Measurements from ENCODE around the gene PPP4R2. TPM values are rescaled to one million over a fixed set of nuclear protein-coding genes. Genes with fewer than 3 reads are reported as not detected.

The PPP4R2 gene
- polyA plus RNA-seq (2013): 40.2 and 42.6 TPM in 2 replicates

GRCh38 chr3:72996473-72997333, at the start of gene PPP4R2:
Gene PPP4R2 (plus strand): TSS chr3:72996811. CDS start chr3:72997038, 227 bp downstream.
- no CpG with 5 or more reads among the region's 75 CpGs for WGBS (ENCODE audit: extremely low coverage, insufficient coverage, insufficient read length)

GRCh38 chr3:72947715-72948490, 48.7 kb upstream of the PPP4R2 start:
- H3K27ac ChIP-seq (ENCODE audit: low read depth, low read length): no peak overlapping the region
- WGBS (ENCODE audit: extremely low coverage, insufficient coverage, insufficient read length): no CpG with 5 or more reads among the region's 8 CpGs
- H3K36me3 ChIP-seq (ENCODE audit: control insufficient read depth in 1 of 2, insufficient read depth in 2 of 2, low read length in 2 of 2): no peaks in the 10 kb centered on the region
- H3K18ac ChIP-seq (ENCODE audit: low read length): no peak overlapping the region
- no peak overlapping the region for H2AK5ac ChIP-seq (ENCODE audit: low read length)
- no peaks in the 10 kb centered on the region for H3K9me3 ChIP-seq (ENCODE audit: insufficient read depth, low read depth, low read length)
- H3K27me3 ChIP-seq (ENCODE audit: insufficient read depth, low read length): no peaks in the 10 kb centered on the region
- no peak overlapping the region for H2BK5ac ChIP-seq (ENCODE audit: low read depth, low read length, poor library complexity)
- no peak overlapping the region for H3K9ac ChIP-seq (ENCODE audit: low read length)
- no peak overlapping the region for H3K4me3 ChIP-seq (ENCODE audit: low read depth, low read length)
- no peak overlapping the region for H4K91ac ChIP-seq (ENCODE audit: low read depth, low read length)
- H2BK120ac ChIP-seq (ENCODE audit: insufficient read depth, low read length, poor library complexity): no peak overlapping the region
- H3K4me1 ChIP-seq (ENCODE audit: control insufficient read depth in 1 of 2, insufficient read depth in 2 of 2, low read length in 2 of 2): peaks cover 5 to 7% of the 10 kb centered on the region in 2 experiments
- H2BK12ac ChIP-seq (ENCODE audit: low read length): no peak overlapping the region
- H4K12ac ChIP-seq (ENCODE audit: low read depth, low read length): no peak overlapping the region
- H3K79me1 ChIP-seq (ENCODE audit: low read length): no peaks in the 10 kb centered on the region
- H3K4me2 ChIP-seq (ENCODE audit: low read length): no peak overlapping the region
- H4K8ac ChIP-seq (ENCODE audit: low read depth, low read length): no peak overlapping the region
- no peak overlapping the region for H3K14ac ChIP-seq (ENCODE audit: low read length)
- no peak for DNase-seq
- H3K4ac ChIP-seq (ENCODE audit: low read depth, low read length): no peak overlapping the region
- no peak overlapping the region for H2AFZ ChIP-seq (ENCODE audit: insufficient read depth, low read length, poor library complexity)
- no peak overlapping the region for H3K23ac ChIP-seq (ENCODE audit: low read length)
- no peaks in the 10 kb centered on the region for H3K79me2 ChIP-seq (ENCODE audit: control insufficient read depth, insufficient read depth, low read length, poor library complexity)

More at GRCh38 chr3:72996473-72997333, at the start of gene PPP4R2:
- Histone ChIP-seq H3K23ac (ENCODE audit: low read length) (no peak within 1 kb of the TSS), H2BK12ac (ENCODE audit: low read length) (peak within 1 kb of the TSS; percentile 59), H2BK120ac (ENCODE audit: insufficient read depth, low read length, poor library complexity) (peak within 1 kb of the TSS; percentile 96), H3K4me1 (ENCODE audit: control insufficient read depth in 1 of 2, insufficient read depth in 2 of 2, low read length in 2 of 2) (peaks cover 4 to 9% of the 10 kb centered on the region in 2 experiments), H3K27ac (ENCODE audit: low read depth, low read length) (peak within 1 kb of the TSS; percentile 99), H2BK5ac (ENCODE audit: low read depth, low read length, poor library complexity) (peak within 1 kb of the TSS; percentile 99), H3K4ac (ENCODE audit: low read depth, low read length) (peak within 1 kb of the TSS; percentile 92), H3K4me3 (ENCODE audit: low read depth, low read length) (peak within 1 kb of the TSS; percentile 93), H3K79me1 (ENCODE audit: low read length) (peaks cover 13% of the 10 kb centered on the region), H4K91ac (ENCODE audit: low read depth, low read length) (peak within 1 kb of the TSS; percentile 96), H3K9ac (ENCODE audit: low read length) (peak within 1 kb of the TSS; percentile 95), H2AFZ (ENCODE audit: insufficient read depth, low read length, poor library complexity) (peak within 1 kb of the TSS; percentile 96), H3K18ac (ENCODE audit: low read length) (peak within 1 kb of the TSS; percentile 97), H4K8ac (ENCODE audit: low read depth, low read length) (peak within 1 kb of the TSS; percentile 97), H3K14ac (ENCODE audit: low read length) (peak within 1 kb of the TSS; percentile 99), H4K12ac (ENCODE audit: low read depth, low read length) (peak within 1 kb of the TSS; percentile 92), H3K79me2 (ENCODE audit: control insufficient read depth, insufficient read depth, low read length, poor library complexity) (peaks cover 15% of the 10 kb centered on the region), H3K36me3 (ENCODE audit: control insufficient read depth in 1 of 2, insufficient read depth in 2 of 2, low read length in 2 of 2) (peaks cover 6 to 7% of the 10 kb centered on the region in 2 experiments), H3K27me3 (ENCODE audit: insufficient read depth, low read length) (no peaks in the 10 kb centered on the region), H3K4me2 (ENCODE audit: low read length) (peak within 1 kb of the TSS; percentile 70), H2AK5ac (ENCODE audit: low read length) (peak within 1 kb of the TSS; percentile 91), H3K9me3 (ENCODE audit: insufficient read depth, low read depth, low read length) (no peaks in the 10 kb centered on the region)
- DNase-seq: peak; percentile 93 to 97

- no CpG with 5 or more reads among the region's 4 CpGs for WGBS (ENCODE audit: extremely low coverage, insufficient coverage, insufficient read length)
These were observed 47.6 kb upstream of the PPP4R2 start for GRCh38 chr3:72949016-72949415.

DNA sequence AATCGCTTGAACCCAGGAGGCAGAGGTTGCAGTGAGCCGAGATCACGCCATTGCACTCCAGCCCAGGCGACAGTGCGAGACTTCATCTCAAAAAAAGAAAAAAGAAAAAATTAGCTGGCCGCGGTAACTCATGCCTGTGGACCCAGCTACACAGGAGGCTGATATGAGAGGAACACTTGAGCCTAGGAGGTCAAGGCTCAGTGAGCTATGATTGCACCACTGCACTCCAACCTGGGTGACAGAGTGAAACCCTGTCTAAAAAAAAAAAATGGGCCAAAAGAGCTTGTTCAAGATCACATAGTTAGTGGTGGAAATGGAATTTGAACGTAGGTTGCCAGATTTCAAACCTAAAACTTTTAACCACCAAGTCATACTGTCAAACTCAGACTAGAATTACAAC, 46.2 kb upstream of the PPP4R2 start:
- Histone ChIP-seq H3K18ac (ENCODE audit: low read length) (no peak overlapping the region), H3K4me2 (ENCODE audit: low read length) (no peak overlapping the region), H3K9me3 (ENCODE audit: insufficient read depth, low read depth, low read length) (no peaks in the 10 kb centered on the region), H3K79me2 (ENCODE audit: control insufficient read depth, insufficient read depth, low read length, poor library complexity) (no peaks in the 10 kb centered on the region), H4K8ac (ENCODE audit: low read depth, low read length) (no peak overlapping the region), H3K36me3 (ENCODE audit: control insufficient read depth in 1 of 2, insufficient read depth in 2 of 2, low read length in 2 of 2) (no peaks in the 10 kb centered on the region), H3K4me3 (ENCODE audit: low read depth, low read length) (no peak overlapping the region), H4K12ac (ENCODE audit: low read depth, low read length) (no peak overlapping the region), H3K23ac (ENCODE audit: low read length) (no peak overlapping the region), H3K9ac (ENCODE audit: low read length) (no peak overlapping the region), H3K14ac (ENCODE audit: low read length) (no peak overlapping the region), H2BK120ac (ENCODE audit: insufficient read depth, low read length, poor library complexity) (no peak overlapping the region), H3K4ac (ENCODE audit: low read depth, low read length) (no peak overlapping the region), H3K27ac (ENCODE audit: low read depth, low read length) (no peak overlapping the region), H2BK5ac (ENCODE audit: low read depth, low read length, poor library complexity) (no peak overlapping the region), H2AFZ (ENCODE audit: insufficient read depth, low read length, poor library complexity) (no peak overlapping the region), H3K4me1 (ENCODE audit: control insufficient read depth in 1 of 2, insufficient read depth in 2 of 2, low read length in 2 of 2) (peaks cover 9% of the 10 kb centered on the region in 2 experiments), H3K27me3 (ENCODE audit: insufficient read depth, low read length) (no peaks in the 10 kb centered on the region), H2BK12ac (ENCODE audit: low read length) (no peak overlapping the region), H2AK5ac (ENCODE audit: low read length) (no peak overlapping the region), H3K79me1 (ENCODE audit: low read length) (no peaks in the 10 kb centered on the region), H4K91ac (ENCODE audit: low read depth, low read length) (no peak overlapping the region)
- no peak for DNase-seq
- WGBS (ENCODE audit: extremely low coverage, insufficient coverage, insufficient read length): no CpG with 5 or more reads among the region's 8 CpGs

More at GRCh38 chr3:72949016-72949415, 47.6 kb upstream of the PPP4R2 start:
- H3K4me3 ChIP-seq (ENCODE audit: low read depth, low read length): no peak overlapping the region
- H3K36me3 ChIP-seq (ENCODE audit: control insufficient read depth in 1 of 2, insufficient read depth in 2 of 2, low read length in 2 of 2): no peaks in the 10 kb centered on the region
- H3K9me3 ChIP-seq (ENCODE audit: insufficient read depth, low read depth, low read length): no peaks in the 10 kb centered on the region
- no peak overlapping the region for H3K27ac ChIP-seq (ENCODE audit: low read depth, low read length)
- H3K4ac ChIP-seq (ENCODE audit: low read depth, low read length): no peak overlapping the region
- H4K8ac ChIP-seq (ENCODE audit: low read depth, low read length): no peak overlapping the region
- no peak overlapping the region for H3K23ac ChIP-seq (ENCODE audit: low read length)
- no peak overlapping the region for H4K12ac ChIP-seq (ENCODE audit: low read depth, low read length)
- no peak overlapping the region for H2BK12ac ChIP-seq (ENCODE audit: low read length)
- no peak overlapping the region for H2BK5ac ChIP-seq (ENCODE audit: low read depth, low read length, poor library complexity)
- H3K4me2 ChIP-seq (ENCODE audit: low read length): no peak overlapping the region
- H3K14ac ChIP-seq (ENCODE audit: low read length): no peak overlapping the region
- no peak overlapping the region for H2AK5ac ChIP-seq (ENCODE audit: low read length)
- no peaks in the 10 kb centered on the region for H3K79me1 ChIP-seq (ENCODE audit: low read length)
- no peak overlapping the region for H2AFZ ChIP-seq (ENCODE audit: insufficient read depth, low read length, poor library complexity)
- H3K4me1 ChIP-seq (ENCODE audit: control insufficient read depth in 1 of 2, insufficient read depth in 2 of 2, low read length in 2 of 2): peaks cover 9% of the 10 kb centered on the region in 2 experiments
- no peak overlapping the region for H3K9ac ChIP-seq (ENCODE audit: low read length)
- DNase-seq: peak in 1 of 2 donors; percentile 20
- no peaks in the 10 kb centered on the region for H3K79me2 ChIP-seq (ENCODE audit: control insufficient read depth, insufficient read depth, low read length, poor library complexity)
- H4K91ac ChIP-seq (ENCODE audit: low read depth, low read length): no peak overlapping the region
- no peaks in the 10 kb centered on the region for H3K27me3 ChIP-seq (ENCODE audit: insufficient read depth, low read length)
- H2BK120ac ChIP-seq (ENCODE audit: insufficient read depth, low read length, poor library complexity): no peak overlapping the region
- H3K18ac ChIP-seq (ENCODE audit: low read length): no peak overlapping the region

Measured in trophoblast cell (in vitro differentiated cells and primary cell).